Measurements from ENCODE around the gene VPS4B. TPM values are rescaled to one million over a fixed set of nuclear protein-coding genes. Genes with fewer than 3 reads are reported as not detected.

Gene VPS4B
- total RNA-seq, 1 experiment from 2014 or later: 60.2 TPM

DNA sequence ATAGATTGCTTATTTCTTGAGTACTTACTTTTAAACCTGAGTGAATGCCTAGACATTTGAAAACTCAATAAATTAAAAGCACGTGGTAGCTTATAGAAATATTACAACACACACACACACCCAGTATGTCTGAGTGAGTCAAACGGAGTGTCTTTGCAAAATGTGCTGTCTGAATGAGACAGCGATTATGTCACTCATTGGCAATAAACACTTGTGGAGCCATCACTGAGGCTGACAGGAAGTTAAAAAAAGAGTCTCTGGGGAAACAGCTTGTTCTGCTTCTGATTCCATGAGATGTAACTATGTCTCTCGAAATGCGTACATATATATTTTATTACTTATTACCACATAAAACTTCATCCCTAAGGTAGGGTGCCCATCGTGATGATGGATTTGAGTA lies 22.3 kb upstream of the VPS4B start:
- Histone ChIP-seq H2BK5ac (ENCODE audit: insufficient read length, low read length) (no peak overlapping the region), H2AFZ (ENCODE audit: low read length) (no peak overlapping the region), H3T11ph (ENCODE audit: low read length) (no peak overlapping the region), H4K8ac (replicated peaks; ENCODE audit: insufficient read length, low read depth, low read length) (no peak overlapping the region), H3K23me2 (ENCODE audit: insufficient read length, low read depth, low read length, poor library complexity, severe bottlenecking) (no peaks in the 10 kb centered on the region), H2BK12ac (ENCODE audit: insufficient read length, low read depth, low read length) (no peak overlapping the region), H3K27ac (ENCODE audit: insufficient read length, low read depth, low read length) (no peak overlapping the region), H3K23ac (ENCODE audit: insufficient read length, low read depth, low read length) (no peak overlapping the region), H3K79me1 (ENCODE audit: insufficient read depth, low read depth, low read length, poor library complexity, severe bottlenecking) (no peaks in the 10 kb centered on the region), H3K9me3 (ENCODE audit: control insufficient read depth, low read depth, low read length) (no peaks in the 10 kb centered on the region), H3K9ac (ENCODE audit: extremely low read depth, insufficient read length, low read length) (no peak overlapping the region), H3K4me2 (ENCODE audit: insufficient read depth, insufficient read length, low read length) (no peak overlapping the region), H3K18ac (ENCODE audit: insufficient read length, low read depth, low read length) (no peak overlapping the region), H2BK15ac (ENCODE audit: low read depth, low read length) (no peak overlapping the region), H3K79me2 (ENCODE audit: insufficient read depth, low read length) (no peaks in the 10 kb centered on the region), H4K20me1 (ENCODE audit: control insufficient read depth, insufficient read depth, insufficient read length) (no peaks in the 10 kb centered on the region), H3K14ac (ENCODE audit: insufficient read depth, low read length) (no peak overlapping the region), H4K91ac (ENCODE audit: insufficient read length, low read depth, low read length) (no peak overlapping the region), H3K4me1 (ENCODE audit: insufficient read depth, low read length) (no peaks in the 10 kb centered on the region), H2BK120ac (ENCODE audit: low read depth, low read length, poor library complexity, severe bottlenecking) (no peak overlapping the region), H4K5ac (ENCODE audit: insufficient read length, low read depth, low read length) (no peak overlapping the region), H3K27me3 (ENCODE audit: insufficient read depth, low read length) (no peaks in the 10 kb centered on the region), H2AK5ac (ENCODE audit: insufficient read length, low read length) (no peak overlapping the region), H3K56ac (ENCODE audit: insufficient read length, low read depth, low read length) (no peak overlapping the region), H3K4ac (ENCODE audit: low read depth, low read length) (no peak overlapping the region), H2BK20ac (ENCODE audit: low read depth, low read length, poor library complexity, severe bottlenecking) (no peak overlapping the region)
- Mint-ChIP-seq H3K27me3 (ENCODE audit: low read depth) (no peaks in the 10 kb centered on the region), H3K4me1 (no peaks in the 10 kb centered on the region), H3K27ac (no peak overlapping the region), H3K9me3 (no peaks in the 10 kb centered on the region), H3K4me3 (no peak overlapping the region), H3K36me3 (ENCODE audit: insufficient read depth in 1 of 3, low read depth in 3 of 3) (no peaks in the 10 kb centered on the region)
- TF ChIP-seq, protein P1, sequence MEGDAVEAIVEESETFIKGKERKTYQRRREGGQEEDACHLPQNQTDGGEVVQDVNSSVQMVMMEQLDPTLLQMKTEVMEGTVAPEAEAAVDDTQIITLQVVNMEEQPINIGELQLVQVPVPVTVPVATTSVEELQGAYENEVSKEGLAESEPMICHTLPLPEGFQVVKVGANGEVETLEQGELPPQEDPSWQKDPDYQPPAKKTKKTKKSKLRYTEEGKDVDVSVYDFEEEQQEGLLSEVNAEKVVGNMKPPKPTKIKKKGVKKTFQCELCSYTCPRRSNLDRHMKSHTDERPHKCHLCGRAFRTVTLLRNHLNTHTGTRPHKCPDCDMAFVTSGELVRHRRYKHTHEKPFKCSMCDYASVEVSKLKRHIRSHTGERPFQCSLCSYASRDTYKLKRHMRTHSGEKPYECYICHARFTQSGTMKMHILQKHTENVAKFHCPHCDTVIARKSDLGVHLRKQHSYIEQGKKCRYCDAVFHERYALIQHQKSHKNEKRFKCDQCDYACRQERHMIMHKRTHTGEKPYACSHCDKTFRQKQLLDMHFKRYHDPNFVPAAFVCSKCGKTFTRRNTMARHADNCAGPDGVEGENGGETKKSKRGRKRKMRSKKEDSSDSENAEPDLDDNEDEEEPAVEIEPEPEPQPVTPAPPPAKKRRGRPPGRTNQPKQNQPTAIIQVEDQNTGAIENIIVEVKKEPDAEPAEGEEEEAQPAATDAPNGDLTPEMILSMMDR (conservative IDR thresholded peaks at IDR 0.05): no peak
- DNase-seq: no peak
- no CpG with 5 or more reads among the region's 6 CpGs for WGBS (ENCODE audit: extremely low coverage, insufficient read length, low lambda C conversion rate)

Data from H9 (cell line).